Panc1 (cell line): Measurements from ENCODE around the gene CAPN10.

ENCODE experiments used
- CTCF ChIP-seq: fragments of 450-650 bp; IDR thresholded peaks from 2 replicates; pipeline ENCODE4 v1.5.1; 2017; ENCODE audit warnings: mild to moderate bottlenecking
- POLR2AphosphoS5 ChIP-seq: IDR thresholded peaks from 2 replicates; pipeline ENCODE4 v1.6.1; 2012; ENCODE audit warnings: mild to moderate bottlenecking, low read depth, low read length, moderate library complexity
- SIN3A ChIP-seq: IDR thresholded peaks from 2 replicates; pipeline ENCODE4 v1.6.1; 2012; ENCODE audit warnings: low read depth, mild to moderate bottlenecking, low read length, moderate library complexity, borderline replicate concordance; ENCODE audit not compliant: insufficient read depth
- TCF7L2 ChIP-seq: IDR thresholded peaks from 2 replicates; pipeline ENCODE4 v1.6.1; 2011; ENCODE audit warnings: mild to moderate bottlenecking, low read depth, low read length, inconsistent platforms
- TF ChIP-seq, protein P1 (sequence below), 2 experiments: IDR thresholded peaks; 2 replicates each; pipeline ENCODE4 v1.6.1; 2011 to 2012; ENCODE audit warnings: low read depth in 2 of 2, control low read depth in 1 of 2, low read length in 1 of 2, mild to moderate bottlenecking in 1 of 2, moderate library complexity in 1 of 2; ENCODE audit not compliant: insufficient read depth in 1 of 2

DNA sequence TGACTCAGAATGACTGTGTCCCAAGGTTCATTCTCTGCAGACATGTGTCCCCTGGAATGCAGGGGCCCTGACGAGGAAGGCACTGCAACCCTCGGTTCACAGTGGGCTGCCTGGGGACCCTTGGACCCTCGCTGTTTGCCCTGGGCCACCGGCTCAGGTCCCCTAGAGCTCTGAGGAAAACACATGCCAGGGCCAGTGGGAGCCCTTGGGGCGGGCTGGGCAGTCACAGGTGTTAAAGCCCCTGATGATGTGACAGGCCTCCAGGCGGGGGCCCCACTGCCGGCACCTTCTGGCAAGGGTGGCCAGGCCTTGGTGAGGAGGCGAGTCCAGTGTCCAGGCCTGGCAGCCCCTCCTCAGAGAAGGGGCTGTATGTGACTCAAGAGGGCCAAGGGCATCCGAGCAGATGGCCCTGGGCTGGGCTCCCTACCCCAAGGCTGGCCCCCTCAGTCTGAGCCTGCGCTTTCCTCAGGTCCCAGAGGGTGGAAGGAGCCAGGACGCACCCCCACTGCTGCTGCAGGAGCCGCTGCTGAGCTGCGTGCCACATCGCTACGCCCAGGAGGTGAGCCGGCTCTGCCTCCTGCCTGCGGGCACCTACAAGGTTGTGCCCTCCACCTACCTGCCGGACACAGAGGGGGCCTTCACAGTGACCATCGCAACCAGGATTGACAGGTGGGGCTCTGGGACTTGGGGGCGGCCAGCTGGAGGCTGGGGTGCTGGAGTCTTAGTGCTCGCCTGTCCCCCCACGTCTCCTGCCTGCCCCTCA is 11.1 kb downstream of the CAPN10 start:
- no peak for TF ChIP-seq CTCF
- no peak for TF ChIP-seq POLR2AphosphoS5
- TF ChIP-seq, protein P1, sequence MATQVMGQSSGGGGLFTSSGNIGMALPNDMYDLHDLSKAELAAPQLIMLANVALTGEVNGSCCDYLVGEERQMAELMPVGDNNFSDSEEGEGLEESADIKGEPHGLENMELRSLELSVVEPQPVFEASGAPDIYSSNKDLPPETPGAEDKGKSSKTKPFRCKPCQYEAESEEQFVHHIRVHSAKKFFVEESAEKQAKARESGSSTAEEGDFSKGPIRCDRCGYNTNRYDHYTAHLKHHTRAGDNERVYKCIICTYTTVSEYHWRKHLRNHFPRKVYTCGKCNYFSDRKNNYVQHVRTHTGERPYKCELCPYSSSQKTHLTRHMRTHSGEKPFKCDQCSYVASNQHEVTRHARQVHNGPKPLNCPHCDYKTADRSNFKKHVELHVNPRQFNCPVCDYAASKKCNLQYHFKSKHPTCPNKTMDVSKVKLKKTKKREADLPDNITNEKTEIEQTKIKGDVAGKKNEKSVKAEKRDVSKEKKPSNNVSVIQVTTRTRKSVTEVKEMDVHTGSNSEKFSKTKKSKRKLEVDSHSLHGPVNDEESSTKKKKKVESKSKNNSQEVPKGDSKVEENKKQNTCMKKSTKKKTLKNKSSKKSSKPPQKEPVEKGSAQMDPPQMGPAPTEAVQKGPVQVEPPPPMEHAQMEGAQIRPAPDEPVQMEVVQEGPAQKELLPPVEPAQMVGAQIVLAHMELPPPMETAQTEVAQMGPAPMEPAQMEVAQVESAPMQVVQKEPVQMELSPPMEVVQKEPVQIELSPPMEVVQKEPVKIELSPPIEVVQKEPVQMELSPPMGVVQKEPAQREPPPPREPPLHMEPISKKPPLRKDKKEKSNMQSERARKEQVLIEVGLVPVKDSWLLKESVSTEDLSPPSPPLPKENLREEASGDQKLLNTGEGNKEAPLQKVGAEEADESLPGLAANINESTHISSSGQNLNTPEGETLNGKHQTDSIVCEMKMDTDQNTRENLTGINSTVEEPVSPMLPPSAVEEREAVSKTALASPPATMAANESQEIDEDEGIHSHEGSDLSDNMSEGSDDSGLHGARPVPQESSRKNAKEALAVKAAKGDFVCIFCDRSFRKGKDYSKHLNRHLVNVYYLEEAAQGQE (IDR thresholded peaks at IDR 0.05; ENCODE audit: insufficient read depth in 1 of 2, low read depth in 2 of 2, low read length in 1 of 2) = no peak
- TF ChIP-seq TCF7L2 = no peak
- no peak for TF ChIP-seq SIN3A
